ENCODE data around the gene TMEM165. TPM values are rescaled to one million over a fixed set of nuclear protein-coding genes. Genes with fewer than 3 reads are reported as not detected.

The TMEM165 gene
- total RNA-seq, 5 donors from 2014 or later (not counting 1 experiment from before 2014, with no cell fraction given), result 48.5 to 65.0 (median 56.8) TPM

- Histone ChIP-seq H3K36me3 (ENCODE audit: control insufficient read depth in 2 of 2, extremely low read depth in 1 of 2, insufficient read depth in 1 of 2, low read length in 1 of 2) (peaks cover 0 to 37% of the 10 kb centered on the region in 2 donors), H3K4me3 (ENCODE audit: control insufficient read depth in 1 of 2, extremely low read depth in 1 of 2, low read length in 1 of 2) (no peak overlapping the region), H3K27me3 (replicated peaks in 1 of 2; ENCODE audit: control insufficient read depth in 2 of 2, extremely low read depth in 1 of 2, insufficient read depth in 2 of 2, low read length in 1 of 2) (no peaks in the 10 kb centered on the region), H3K4me1 (ENCODE audit: control insufficient read depth in 1 of 2, extremely low read depth in 1 of 2, insufficient read depth in 2 of 2, low read length in 2 of 2) (peaks cover 3 to 7% of the 10 kb centered on the region in 2 experiments), H3K27ac (ENCODE audit: low read length) (no peak overlapping the region), H3K9me3 (no peaks in the 10 kb centered on the region)
- Mint-ChIP-seq H3K36me3 (peaks cover 48% of the 10 kb centered on the region), H3K9me3 (no peaks in the 10 kb centered on the region), H3K27ac (no peak overlapping the region), H3K27me3 (no peaks in the 10 kb centered on the region), H3K4me3 (no peak overlapping the region), H3K4me1 (peaks cover 10 to 19% (median 14%) of the 10 kb centered on the region in 3 donors)
- no peak for ATAC-seq (replicated peaks in 1 of 4)
- ChIA-PET CTCF (interaction anchor here in 1 of 2 donors (0.8 to 1.0 kb wide), 2 partner anchors 28 to 117 kb away, joined by 3 to 5 read pairs; no protein-coding TSS in a partner anchor), POLR2A (no interaction called here)
- WGBS (ENCODE audit: insufficient coverage), result 90% methylated on average over 5 of the region's 5 CpGs
- no peak for DNase-seq
These were observed 41.6 kb downstream of the TMEM165 start for GRCh38 chr4:55437356-55437796.

GRCh38 chr4:55437823-55438222 is 42.1 kb downstream of the TMEM165 start:
- Mint-ChIP-seq H3K27ac (no peak overlapping the region), H3K4me3 (no peak overlapping the region), H3K4me1 (peaks cover 10 to 19% (median 14%) of the 10 kb centered on the region in 3 donors), H3K36me3 (peaks cover 51% of the 10 kb centered on the region), H3K27me3 (no peaks in the 10 kb centered on the region), H3K9me3 (no peaks in the 10 kb centered on the region)
- H3K9me3 ChIP-seq, result no peaks in the 10 kb centered on the region
- peaks cover 3 to 7% of the 10 kb centered on the region in 2 experiments for H3K4me1 ChIP-seq (ENCODE audit: control insufficient read depth in 1 of 2, extremely low read depth in 1 of 2, insufficient read depth in 2 of 2, low read length in 2 of 2)
- DNase-seq, result no peak
- H3K36me3 ChIP-seq (ENCODE audit: control insufficient read depth in 2 of 2, extremely low read depth in 1 of 2, insufficient read depth in 1 of 2, low read length in 1 of 2), result peaks cover 0 to 39% of the 10 kb centered on the region in 2 donors
- ChIA-PET CTCF (interaction anchor here in 1 of 2 donors (0.8 kb wide), 1 partner anchor 28 kb away, joined by 3 read pairs; no protein-coding TSS in a partner anchor), POLR2A (no interaction called here)
- no peak overlapping the region for H3K27ac ChIP-seq (ENCODE audit: low read length)
- H3K27me3 ChIP-seq (replicated peaks in 1 of 2; ENCODE audit: control insufficient read depth in 2 of 2, extremely low read depth in 1 of 2, insufficient read depth in 2 of 2, low read length in 1 of 2), result no peaks in the 10 kb centered on the region
- no peak for ATAC-seq (replicated peaks in 1 of 4)
- no CpG with 5 or more reads among the region's 3 CpGs for WGBS (ENCODE audit: insufficient coverage)
- H3K4me3 ChIP-seq (ENCODE audit: control insufficient read depth in 1 of 2, extremely low read depth in 1 of 2, low read length in 1 of 2), result no peak overlapping the region

GRCh38 chr4:55438314-55438713 is 42.6 kb downstream of the TMEM165 start:
- ChIA-PET POLR2A (no interaction called here), CTCF (interaction anchor here in 1 of 2 donors (0.8 kb wide), 1 partner anchor 27 kb away, joined by 3 read pairs; no protein-coding TSS in a partner anchor)
- no peaks in the 10 kb centered on the region for H3K27me3 ChIP-seq (replicated peaks in 1 of 2; ENCODE audit: control insufficient read depth in 2 of 2, extremely low read depth in 1 of 2, insufficient read depth in 2 of 2, low read length in 1 of 2)
- ATAC-seq (replicated peaks in 1 of 4), result no peak
- no peak overlapping the region for H3K4me3 ChIP-seq (ENCODE audit: control insufficient read depth in 1 of 2, extremely low read depth in 1 of 2, low read length in 1 of 2)
- no peaks in the 10 kb centered on the region for H3K9me3 ChIP-seq
- WGBS (ENCODE audit: insufficient coverage), result no CpG with 5 or more reads among the region's 2 CpGs
- Mint-ChIP-seq H3K9me3 (no peaks in the 10 kb centered on the region), H3K27ac (peak overlapping the region in 1 of 2 donors; percentile 48), H3K4me1 (peaks cover 10 to 19% (median 14%) of the 10 kb centered on the region in 3 donors), H3K27me3 (no peaks in the 10 kb centered on the region), H3K4me3 (no peak overlapping the region), H3K36me3 (peaks cover 51% of the 10 kb centered on the region)
- H3K27ac ChIP-seq (ENCODE audit: low read length), result no peak overlapping the region
- no peak for DNase-seq
- peaks cover 0 to 39% of the 10 kb centered on the region in 2 donors for H3K36me3 ChIP-seq (ENCODE audit: control insufficient read depth in 2 of 2, extremely low read depth in 1 of 2, insufficient read depth in 1 of 2, low read length in 1 of 2)
- peaks cover 3 to 7% of the 10 kb centered on the region in 2 experiments for H3K4me1 ChIP-seq (ENCODE audit: control insufficient read depth in 1 of 2, extremely low read depth in 1 of 2, insufficient read depth in 2 of 2, low read length in 2 of 2)

DNA sequence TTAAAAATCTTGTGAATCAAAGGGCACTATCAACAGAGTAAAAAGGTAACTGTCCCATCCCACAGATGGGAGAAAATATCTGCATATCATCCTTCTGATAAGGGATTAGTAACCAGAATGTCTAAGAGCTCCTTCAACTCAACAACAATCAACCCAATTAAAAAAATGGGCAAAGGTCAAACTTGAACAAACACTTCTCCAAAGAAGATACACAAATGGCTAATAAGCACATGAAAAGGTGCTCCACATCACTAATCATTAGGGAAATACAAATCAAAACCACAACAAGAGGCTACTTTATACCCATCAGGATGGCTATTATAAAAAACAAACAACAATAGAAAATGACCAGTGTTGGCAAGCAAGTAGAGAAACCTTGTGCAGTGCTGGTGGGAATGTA is 43.3 kb downstream of the TMEM165 start:
- Mint-ChIP-seq H3K9me3 (no peaks in the 10 kb centered on the region), H3K27me3 (no peaks in the 10 kb centered on the region), H3K36me3 (peaks cover 51% of the 10 kb centered on the region), H3K4me3 (no peak overlapping the region), H3K27ac (peak overlapping the region in 1 of 2 donors; percentile 27), H3K4me1 (peaks cover 10 to 19% (median 14%) of the 10 kb centered on the region in 3 donors)
- no peak overlapping the region for H3K4me3 ChIP-seq (ENCODE audit: control insufficient read depth in 1 of 2, extremely low read depth in 1 of 2, low read length in 1 of 2)
- H3K4me1 ChIP-seq (ENCODE audit: control insufficient read depth in 1 of 2, extremely low read depth in 1 of 2, insufficient read depth in 2 of 2, low read length in 2 of 2), result peaks cover 3 to 7% of the 10 kb centered on the region in 2 experiments
- DNase-seq, result no peak
- ATAC-seq (replicated peaks in 1 of 4), result no peak
- ChIA-PET CTCF (no interaction called here), POLR2A (interaction anchor here in 1 of 2 donors (0.6 kb wide), 1 partner anchor 44 kb away, joined by 3 read pairs; the partner anchor contains the start of gene TMEM165)
- H3K27me3 ChIP-seq (replicated peaks in 1 of 2; ENCODE audit: control insufficient read depth in 2 of 2, extremely low read depth in 1 of 2, insufficient read depth in 2 of 2, low read length in 1 of 2), result no peaks in the 10 kb centered on the region
- no peaks in the 10 kb centered on the region for H3K9me3 ChIP-seq
- peaks cover 0 to 38% of the 10 kb centered on the region in 2 donors for H3K36me3 ChIP-seq (ENCODE audit: control insufficient read depth in 2 of 2, extremely low read depth in 1 of 2, insufficient read depth in 1 of 2, low read length in 1 of 2)
- no peak overlapping the region for H3K27ac ChIP-seq (ENCODE audit: low read length)

DNA sequence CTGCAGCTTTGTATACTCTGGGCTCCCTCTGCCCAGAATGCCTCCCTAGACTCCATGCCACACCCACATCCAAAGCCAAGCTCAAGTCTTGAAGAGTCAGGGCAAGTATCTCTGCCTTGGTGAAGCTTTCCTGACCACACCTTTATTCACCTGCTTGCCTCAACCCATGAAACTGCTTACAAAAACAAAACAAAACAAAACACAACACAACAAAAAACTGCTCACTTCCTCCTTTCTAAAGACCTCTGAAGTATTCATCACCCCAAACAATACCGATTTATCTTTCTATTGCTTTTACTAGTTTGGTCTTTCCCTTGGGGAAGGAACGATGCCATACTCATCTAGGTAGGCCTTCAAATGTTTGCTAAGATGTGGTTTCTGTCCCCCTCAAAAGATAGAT is 45.0 kb downstream of the TMEM165 start:
- DNase-seq, result no peak
- Histone ChIP-seq H3K36me3 (ENCODE audit: control insufficient read depth in 2 of 2, extremely low read depth in 1 of 2, insufficient read depth in 1 of 2, low read length in 1 of 2) (peaks cover 0 to 37% of the 10 kb centered on the region in 2 donors), H3K27ac (ENCODE audit: low read length) (no peak overlapping the region), H3K4me1 (ENCODE audit: control insufficient read depth in 1 of 2, extremely low read depth in 1 of 2, insufficient read depth in 2 of 2, low read length in 2 of 2) (peaks cover 0 to 2% of the 10 kb centered on the region in 2 experiments), H3K9me3 (no peaks in the 10 kb centered on the region), H3K4me3 (ENCODE audit: control insufficient read depth in 1 of 2, extremely low read depth in 1 of 2, low read length in 1 of 2) (no peak overlapping the region), H3K27me3 (replicated peaks in 1 of 2; ENCODE audit: control insufficient read depth in 2 of 2, extremely low read depth in 1 of 2, insufficient read depth in 2 of 2, low read length in 1 of 2) (no peaks in the 10 kb centered on the region)
- H3K36me3 Mint-ChIP-seq, result peaks cover 44% of the 10 kb centered on the region
- no peaks in the 10 kb centered on the region for H3K9me3 Mint-ChIP-seq
- ChIA-PET POLR2A (no interaction called here), CTCF (interaction anchor here in 1 of 2 donors (1.0 kb wide), 1 partner anchor 27 kb away, joined by 4 read pairs; no protein-coding TSS in a partner anchor)
- no peak overlapping the region for H3K27ac Mint-ChIP-seq
- no peak for ATAC-seq (replicated peaks in 1 of 4)
- peaks cover under 1 to 5% (median 5%) of the 10 kb centered on the region in 3 donors for H3K4me1 Mint-ChIP-seq
- H3K4me3 Mint-ChIP-seq, result no peak overlapping the region
- no CpG with 5 or more reads among the region's 2 CpGs for WGBS (ENCODE audit: insufficient coverage)
- no peaks in the 10 kb centered on the region for H3K27me3 Mint-ChIP-seq

- CTCF ChIA-PET, result interaction anchor here in 1 of 2 donors (0.6 to 0.8 kb wide), 2 partner anchors 112 to 584 kb away, joined by 3 to 6 read pairs; no protein-coding TSS in a partner anchor
These were observed 46.8 kb downstream of the TMEM165 start for GRCh38 chr4:55442541-55442940.

More at GRCh38 chr4:55442541-55442940, 46.8 kb downstream of the TMEM165 start:
- Histone ChIP-seq H3K4me1 (ENCODE audit: control insufficient read depth in 1 of 2, extremely low read depth in 1 of 2, insufficient read depth in 2 of 2, low read length in 2 of 2) (peaks cover 0 to 4% of the 10 kb centered on the region in 2 experiments), H3K27ac (ENCODE audit: low read length) (no peak overlapping the region), H3K36me3 (ENCODE audit: control insufficient read depth in 2 of 2, extremely low read depth in 1 of 2, insufficient read depth in 1 of 2, low read length in 1 of 2) (peaks cover 0 to 29% of the 10 kb centered on the region in 2 donors), H3K9me3 (no peaks in the 10 kb centered on the region), H3K27me3 (replicated peaks in 1 of 2; ENCODE audit: control insufficient read depth in 2 of 2, extremely low read depth in 1 of 2, insufficient read depth in 2 of 2, low read length in 1 of 2) (no peaks in the 10 kb centered on the region), H3K4me3 (ENCODE audit: control insufficient read depth in 1 of 2, extremely low read depth in 1 of 2, low read length in 1 of 2) (no peak overlapping the region)
- POLR2A ChIA-PET, result no interaction called here
- WGBS (ENCODE audit: insufficient coverage), result no CpG with 5 or more reads among the region's 1 CpG
- Mint-ChIP-seq H3K9me3 (no peaks in the 10 kb centered on the region), H3K36me3 (peaks cover 42% of the 10 kb centered on the region), H3K27ac (peak overlapping the region in 1 of 2 donors; percentile 1), H3K27me3 (no peaks in the 10 kb centered on the region), H3K4me3 (no peak overlapping the region), H3K4me1 (peaks cover under 1 to 5% (median 3%) of the 10 kb centered on the region in 3 donors)
- ATAC-seq (replicated peaks in 1 of 4) (no peak), DNase-seq (no peak)
